H9 (cell line): ENCODE results near the gene LRRC42. TPM values are rescaled to one million over a fixed set of nuclear protein-coding genes. Genes with fewer than 3 reads are reported as not detected.

Experiments
- DNase-seq: peaks from one replicate; pipeline ENCODE4 v3.0.0-alpha.2; 2017
- H2AFZ ChIP-seq: one replicate; pipeline ENCODE4 v1.6.1; 2013; ENCODE audit warnings: mild to moderate bottlenecking, low read length, control low read depth, moderate library complexity
- H2AK5ac ChIP-seq: 2 replicates; pipeline ENCODE4 v1.6.1; 2013; ENCODE audit warnings: low read length, control low read depth, mixed read lengths; ENCODE audit not compliant: insufficient read length
- H2BK120ac ChIP-seq: one replicate; pipeline ENCODE4 v1.6.1; 2013; ENCODE audit warnings: low read depth, mild to moderate bottlenecking, low read length, control low read depth, inconsistent platforms; ENCODE audit not compliant: poor library complexity, severe bottlenecking
- H2BK12ac ChIP-seq: 2 replicates; pipeline ENCODE4 v1.6.1; 2013; ENCODE audit warnings: low read length, control low read depth, mixed read lengths, low read depth; ENCODE audit not compliant: insufficient read length
- H2BK15ac ChIP-seq: 2 replicates; pipeline ENCODE4 v1.6.1; 2013; ENCODE audit warnings: low read depth, low read length, control low read depth
- H2BK20ac ChIP-seq: one replicate; pipeline ENCODE4 v1.6.1; 2013; ENCODE audit warnings: low read depth, mild to moderate bottlenecking, low read length, control low read depth, inconsistent platforms; ENCODE audit not compliant: poor library complexity, severe bottlenecking
- H2BK5ac ChIP-seq: 2 replicates; pipeline ENCODE4 v1.6.1; 2013; ENCODE audit warnings: low read length, control low read depth, mixed read lengths; ENCODE audit not compliant: insufficient read length
- H3K14ac ChIP-seq: 2 replicates; pipeline ENCODE4 v1.6.1; 2013; ENCODE audit warnings: low read length, control low read depth; ENCODE audit not compliant: insufficient read depth
- H3K18ac ChIP-seq: 2 replicates; pipeline ENCODE4 v1.6.1; 2013; ENCODE audit warnings: low read depth, mild to moderate bottlenecking, mixed read lengths, low read length, control low read depth; ENCODE audit not compliant: insufficient read length
- H3K23ac ChIP-seq: 2 replicates; pipeline ENCODE4 v1.6.1; 2013; ENCODE audit warnings: low read length, control low read depth, mixed read lengths, low read depth; ENCODE audit not compliant: insufficient read length
- H3K23me2 ChIP-seq: 2 replicates; pipeline ENCODE4 v1.6.1; 2013; ENCODE audit warnings: low read depth, mild to moderate bottlenecking, mixed read lengths, low read length, control low read depth; ENCODE audit not compliant: insufficient read length, poor library complexity, severe bottlenecking
- H3K27ac ChIP-seq: 2 replicates; pipeline ENCODE4 v1.5.1; 2013; ENCODE audit warnings: low read length, control low read depth, mixed read lengths, low read depth; ENCODE audit not compliant: insufficient read length
- H3K27me3 ChIP-seq: 2 replicates; pipeline ENCODE4 v1.6.1; 2013; ENCODE audit warnings: low read length, control low read depth, inconsistent platforms; ENCODE audit not compliant: insufficient read depth
- H3K4ac ChIP-seq: 2 replicates; pipeline ENCODE4 v1.6.1; 2013; ENCODE audit warnings: low read depth, mild to moderate bottlenecking, control low read depth, inconsistent platforms, low read length, moderate library complexity
- H3K4me1 ChIP-seq: 2 replicates; pipeline ENCODE4 v1.6.1; 2013; ENCODE audit warnings: low read length, control low read depth, inconsistent platforms; ENCODE audit not compliant: insufficient read depth
- H3K4me2 ChIP-seq: 2 replicates; pipeline ENCODE4 v1.6.1; 2013; ENCODE audit warnings: low read length, control low read depth, mixed read lengths; ENCODE audit not compliant: insufficient read length, insufficient read depth
- H3K56ac ChIP-seq: 2 replicates; pipeline ENCODE4 v1.6.1; 2013; ENCODE audit warnings: low read depth, mild to moderate bottlenecking, mixed read lengths, low read length, control low read depth; ENCODE audit not compliant: insufficient read length
- H3K79me1 ChIP-seq: 2 replicates; pipeline ENCODE4 v1.6.1; 2013; ENCODE audit warnings: low read depth, mild to moderate bottlenecking, moderate library complexity, low read length, control low read depth, inconsistent platforms; ENCODE audit not compliant: insufficient read depth, poor library complexity, severe bottlenecking
- H3K79me2 ChIP-seq: 2 replicates; pipeline ENCODE4 v1.6.1; 2013; ENCODE audit warnings: low read length, control low read depth, inconsistent platforms; ENCODE audit not compliant: insufficient read depth
- H3K9ac ChIP-seq: 2 replicates; pipeline ENCODE4 v1.6.1; 2013; ENCODE audit warnings: low read length, control low read depth, mixed read lengths; ENCODE audit not compliant: insufficient read length; ENCODE audit errors: extremely low read depth
- H3K9me3 ChIP-seq: one replicate; pipeline ENCODE4 v1.6.1; 2013; ENCODE audit warnings: low read depth, low read length, inconsistent platforms; ENCODE audit not compliant: control insufficient read depth
- H3T11ph ChIP-seq: one replicate; pipeline ENCODE4 v1.6.1; 2013; ENCODE audit warnings: mild to moderate bottlenecking, low read length, control low read depth, inconsistent platforms
- H4K20me1 ChIP-seq: one replicate; pipeline ENCODE4 v1.6.1; 2013; ENCODE audit not compliant: control insufficient read depth, insufficient read length, insufficient read depth
- H4K5ac ChIP-seq: 2 replicates; pipeline ENCODE4 v1.6.1; 2013; ENCODE audit warnings: low read depth, mild to moderate bottlenecking, mixed read lengths, low read length, control low read depth; ENCODE audit not compliant: insufficient read length
- H4K8ac ChIP-seq: replicated peaks from 2 replicates; pipeline ENCODE4 v1.6.1; 2013; ENCODE audit warnings: low read length, control low read depth, mixed read lengths, low read depth; ENCODE audit not compliant: insufficient read length
- H4K91ac ChIP-seq: 2 replicates; pipeline ENCODE4 v1.6.1; 2013; ENCODE audit warnings: low read depth, mild to moderate bottlenecking, moderate library complexity, mixed read lengths, low read length, control low read depth; ENCODE audit not compliant: insufficient read length
- H3K27ac Mint-ChIP-seq, 3 experiments: 2 replicates in 2 of 3; 3 replicates in 1 of 3; pipeline ENCODE4 v1.8.0; 2020 to 2021; ENCODE audit warnings: mixed read lengths in 3 of 3, mild to moderate bottlenecking in 1 of 3, moderate library complexity in 1 of 3
- H3K27me3 Mint-ChIP-seq: 2 replicates; pipeline ENCODE4 v1.8.0; 2021; ENCODE audit warnings: low read depth, mild to moderate bottlenecking, moderate library complexity, mixed read lengths
- H3K36me3 Mint-ChIP-seq, 3 experiments: 2 replicates in 2 of 3; 3 replicates in 1 of 3; pipeline ENCODE4 v1.8.0; 2020 to 2021; ENCODE audit warnings: low read depth in 3 of 3, mixed read lengths in 3 of 3; ENCODE audit not compliant: insufficient read depth in 1 of 3
- H3K4me1 Mint-ChIP-seq, 2 experiments: 2 replicates each; pipeline ENCODE4 v1.8.0; 2020; ENCODE audit warnings: mixed read lengths in 2 of 2
- H3K4me3 Mint-ChIP-seq, 2 experiments: 2 replicates in 1 of 2; 3 replicates in 1 of 2; pipeline ENCODE4 v1.8.0; 2020 to 2021; ENCODE audit warnings: mild to moderate bottlenecking in 2 of 2, mixed read lengths in 2 of 2, moderate library complexity in 1 of 2
- H3K9me3 Mint-ChIP-seq, 2 experiments: 2 replicates in 1 of 2; 3 replicates in 1 of 2; pipeline ENCODE4 v1.8.0; 2020; ENCODE audit warnings: mild to moderate bottlenecking in 2 of 2, mixed read lengths in 2 of 2, moderate library complexity in 1 of 2
- WGBS: extraction: QIAGEN DNeasy Blood & Tissue Kit; methylation state at CpG from one replicate; pipeline ENCODE4 v1.1.7; 2013; ENCODE audit warnings: missing lambda C conversion rate, low lambda C conversion rate, mixed read lengths; ENCODE audit not compliant: insufficient read length; ENCODE audit errors: extremely low coverage; 5-methylcytosine and 5-hydroxymethylcytosine counted together
- total RNA-seq: library from RNA; stranded (reverse); gene quantifications from 2 replicates; pipeline ENCODE4 v1.2.1, GENCODE V29; 2021
- TF ChIP-seq, protein P1 (sequence below): fragments of 200-600 bp; sonication (generic); conservative IDR thresholded peaks from 3 replicates; pipeline ENCODE4 v1.8.0; 2021; ENCODE audit warnings: antibody characterized with exemption, mild to moderate bottlenecking

LRRC42 gene
- total RNA-seq, 1 experiment from 2014 or later = 36.3 TPM

- Histone ChIP-seq H3K14ac (no peak overlapping the region), H3K23ac (no peak overlapping the region), H3K18ac (no peak overlapping the region), H3K4me1 (no peaks in the 10 kb centered on the region), H2BK5ac (no peak overlapping the region), H3K9me3 (no peaks in the 10 kb centered on the region), H2AFZ (no peak overlapping the region), H2AK5ac (no peak overlapping the region), H3K4ac (no peak overlapping the region), H3K27ac (no peak overlapping the region), H3K27me3 (no peaks in the 10 kb centered on the region), H2BK20ac (no peak overlapping the region), H4K8ac (no peak overlapping the region), H4K5ac (no peak overlapping the region), H3K9ac (no peak overlapping the region), H4K20me1 (no peaks in the 10 kb centered on the region), H3T11ph (no peak overlapping the region), H3K79me1 (no peaks in the 10 kb centered on the region), H2BK12ac (no peak overlapping the region), H4K91ac (no peak overlapping the region), H3K79me2 (no peaks in the 10 kb centered on the region), H3K23me2 (no peaks in the 10 kb centered on the region), H3K56ac (no peak overlapping the region), H2BK15ac (no peak overlapping the region), H2BK120ac (no peak overlapping the region), H3K4me2 (no peak overlapping the region)
- Mint-ChIP-seq H3K36me3 (peaks cover 22 to 54% (median 33%) of the 10 kb centered on the region in 3 experiments), H3K4me3 (no peak overlapping the region), H3K4me1 (no peaks in the 10 kb centered on the region), H3K27ac (no peak overlapping the region), H3K27me3 (no peaks in the 10 kb centered on the region), H3K9me3 (peaks cover 16 to 20% of the 10 kb centered on the region in 2 experiments)
- TF ChIP-seq, protein P1, sequence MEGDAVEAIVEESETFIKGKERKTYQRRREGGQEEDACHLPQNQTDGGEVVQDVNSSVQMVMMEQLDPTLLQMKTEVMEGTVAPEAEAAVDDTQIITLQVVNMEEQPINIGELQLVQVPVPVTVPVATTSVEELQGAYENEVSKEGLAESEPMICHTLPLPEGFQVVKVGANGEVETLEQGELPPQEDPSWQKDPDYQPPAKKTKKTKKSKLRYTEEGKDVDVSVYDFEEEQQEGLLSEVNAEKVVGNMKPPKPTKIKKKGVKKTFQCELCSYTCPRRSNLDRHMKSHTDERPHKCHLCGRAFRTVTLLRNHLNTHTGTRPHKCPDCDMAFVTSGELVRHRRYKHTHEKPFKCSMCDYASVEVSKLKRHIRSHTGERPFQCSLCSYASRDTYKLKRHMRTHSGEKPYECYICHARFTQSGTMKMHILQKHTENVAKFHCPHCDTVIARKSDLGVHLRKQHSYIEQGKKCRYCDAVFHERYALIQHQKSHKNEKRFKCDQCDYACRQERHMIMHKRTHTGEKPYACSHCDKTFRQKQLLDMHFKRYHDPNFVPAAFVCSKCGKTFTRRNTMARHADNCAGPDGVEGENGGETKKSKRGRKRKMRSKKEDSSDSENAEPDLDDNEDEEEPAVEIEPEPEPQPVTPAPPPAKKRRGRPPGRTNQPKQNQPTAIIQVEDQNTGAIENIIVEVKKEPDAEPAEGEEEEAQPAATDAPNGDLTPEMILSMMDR = no peak
- WGBS = no CpG with 5 or more reads among the region's 1 CpG
- DNase-seq = no peak
These were observed 9.7 kb upstream of the LRRC42 start for GRCh38 chr1:53936430-53936829.
